Measurements from ENCODE around the gene CAVIN3. TPM values are rescaled to one million over a fixed set of nuclear protein-coding genes. Genes with fewer than 3 reads are reported as not detected.

Gene CAVIN3
- total RNA-seq, result 39.6 and 119 TPM in 2 replicates

GRCh38 chr11:6320411-6321155, at the start of gene CAVIN3:
Gene CAVIN3, minus strand, starts transcription at chr11:6320501. Its CDS starts 25 bp downstream, at chr11:6320476.

Other genes with a start within 250 kb of the CAVIN3 start
- gene OR56B4, start 212.8 kb downstream of the CAVIN3 start, total RNA-seq, result not detected in 2 replicates
- gene OR52B2, start 150.2 kb downstream of the CAVIN3 start, total RNA-seq, result not detected in 2 replicates
- gene OR52W1, start 121.3 kb downstream of the CAVIN3 start, total RNA-seq, result not detected in 2 replicates
- gene C11orf42, start 114.9 kb downstream of the CAVIN3 start, total RNA-seq, result not detected in 2 replicates
- gene FHIP1B, start 85.9 kb downstream of the CAVIN3 start, total RNA-seq, result 7.4 and 9.0 TPM in 2 replicates
- gene CNGA4, start 81.4 kb downstream of the CAVIN3 start, total RNA-seq, result not detected in 2 replicates
- gene CCKBR, start 60.7 kb downstream of the CAVIN3 start, total RNA-seq, result not detected in 2 replicates
- gene SMPD1, start 70.0 kb upstream of the CAVIN3 start, total RNA-seq, result 13.0 and 23.2 TPM in 2 replicates
- gene APBB1, start 98.6 kb upstream of the CAVIN3 start, total RNA-seq, result 46.8 and 56.2 TPM in 2 replicates
- gene HPX, start 120.5 kb upstream of the CAVIN3 start, total RNA-seq, result 0.28 and 0.36 TPM in 2 replicates
- gene TRIM3, start 153.4 kb upstream of the CAVIN3 start, total RNA-seq, result 19.3 and 37.8 TPM in 2 replicates
- gene ARFIP2, start 160.8 kb upstream of the CAVIN3 start, total RNA-seq, result 40.9 and 45.9 TPM in 2 replicates
- 19.6 and 21.1 TPM in 2 replicates for gene TIMM10B, start 161.0 kb upstream of the CAVIN3 start, total RNA-seq
- 1.6 and 2.8 TPM in 2 replicates for gene DNHD1, start 176.8 kb upstream of the CAVIN3 start, total RNA-seq

Data from endothelial cell of coronary artery (primary cell).